BLaER1 treated with 17β-estradiol and CSF1 and Interleukin-3, amounts not matched to agents 10 nM and 100 nM (cell line): Measurements from ENCODE around the gene OR2W1.

Source experiments
- H3K27ac ChIP-seq, 11 experiments: shearing (Covaris generic); formaldehyde crosslinking; 2 replicates each; pipeline ENCODE4 v1.8.1; 2022
- H3K27me3 ChIP-seq, 11 experiments: shearing (Covaris generic); formaldehyde crosslinking; 2 replicates each; pipeline ENCODE4 v1.8.1; 2022
- H3K36me3 ChIP-seq, 11 experiments: shearing (Covaris generic); formaldehyde crosslinking; 2 replicates each; pipeline ENCODE4 v1.8.1; 2022
- H3K4me1 ChIP-seq, 10 experiments: shearing (Covaris generic); formaldehyde crosslinking; 2 replicates each; pipeline ENCODE4 v1.8.1; 2022
- H3K4me2 ChIP-seq, 11 experiments: shearing (Covaris generic); formaldehyde crosslinking; 2 replicates each; pipeline ENCODE4 v1.8.1; 2022
- H3K4me3 ChIP-seq, 10 experiments: shearing (Covaris generic); formaldehyde crosslinking; 2 replicates each; pipeline ENCODE4 v1.8.1; 2022
- H3K9ac ChIP-seq, 11 experiments: shearing (Covaris generic); formaldehyde crosslinking; 2 replicates each; pipeline ENCODE4 v1.8.1; 2022
- H3K9me3 ChIP-seq, 11 experiments: shearing (Covaris generic); formaldehyde crosslinking; replicated peaks in 1 of 11; 2 replicates each; pipeline ENCODE4 v1.8.1; 2022
- H4K20me1 ChIP-seq, 11 experiments: shearing (Covaris generic); formaldehyde crosslinking; 2 replicates each; pipeline ENCODE4 v1.8.1; 2022
- Cebpa-rat ChIP-seq, 11 experiments: shearing (Covaris generic); IDR thresholded peaks; 2 replicates each; pipeline ENCODE4 v1.8.1; 2022

Gene OR2W1

GRCh38 chr6:29025927-29026585 lies 18.9 kb downstream of the OR2W1 start:
- Histone ChIP-seq H3K4me1 (no peaks in the 10 kb centered on the region), H3K4me2 (no peak overlapping the region), H4K20me1 (no peaks in the 10 kb centered on the region), H3K4me3 (no peak overlapping the region), H3K27me3 (no peaks in the 10 kb centered on the region), H3K27ac (no peak overlapping the region), H3K9me3 (peaks cover 0 to 11% (median 0%) of the 10 kb centered on the region in 11 experiments; a peak in 5 of 22 replicates), H3K9ac (no peak overlapping the region), H3K36me3 (no peaks in the 10 kb centered on the region)
- no peak for TF ChIP-seq Cebpa-rat (IDR thresholded peaks at IDR 0.05)

GRCh38 chr6:29021434-29021833 lies 23.5 kb downstream of the OR2W1 start:
- Histone ChIP-seq H3K9ac (no peak overlapping the region), H3K4me1 (peaks cover 0 to 2% (median 0%) of the 10 kb centered on the region in 10 experiments; a peak in 2 of 20 replicates), H3K4me3 (no peak overlapping the region), H3K27me3 (no peaks in the 10 kb centered on the region), H3K9me3 (peaks cover 0 to 11% (median 0%) of the 10 kb centered on the region in 11 experiments; a peak in 5 of 22 replicates), H3K27ac (no peak overlapping the region), H3K36me3 (no peaks in the 10 kb centered on the region), H3K4me2 (no peak overlapping the region), H4K20me1 (no peaks in the 10 kb centered on the region)
- TF ChIP-seq Cebpa-rat (IDR thresholded peaks at IDR 0.05): no peak

GRCh38 chr6:29019629-29020028 lies 25.3 kb downstream of the OR2W1 start:
- Histone ChIP-seq H4K20me1 (no peaks in the 10 kb centered on the region), H3K27me3 (no peaks in the 10 kb centered on the region), H3K9ac (no peak overlapping the region), H3K4me1 (peaks cover 0 to 6% (median 0%) of the 10 kb centered on the region in 10 experiments; a peak in 2 of 20 replicates), H3K9me3 (peaks cover 8 to 25% (median 16%) of the 10 kb centered on the region in 11 experiments; a peak in 21 of 22 replicates), H3K36me3 (no peaks in the 10 kb centered on the region), H3K4me3 (no peak overlapping the region), H3K4me2 (no peak overlapping the region), H3K27ac (no peak overlapping the region)
- no peak for TF ChIP-seq Cebpa-rat (IDR thresholded peaks at IDR 0.05)

GRCh38 chr6:29017428-29017802 lies 27.6 kb downstream of the OR2W1 start:
- no peak for TF ChIP-seq Cebpa-rat (IDR thresholded peaks at IDR 0.05)
- H3K27me3 ChIP-seq: 0 out of 22 replicates have a peak, but pooled peaks cover 0 to 3% (median 0%) of the 10 kb centered on the region in 11 experiments
- H4K20me1 ChIP-seq: no peaks in the 10 kb centered on the region
- H3K4me3 ChIP-seq: peak overlapping the region in 7 of 10 experiments; percentile 58 to 73 (median 62); a peak in 10 of 20 replicates
- peak overlapping the region in 1 of 11 experiments; percentile 62; a peak in 1 of 22 replicates for H3K9ac ChIP-seq
- no peak overlapping the region for H3K27ac ChIP-seq
- H3K4me2 ChIP-seq: peak overlapping the region in 9 of 11 experiments; percentile 73 to 95 (median 81); a peak in 16 of 22 replicates
- H3K4me1 ChIP-seq: peaks cover 0 to 6% (median 0%) of the 10 kb centered on the region in 10 experiments; a peak in 2 of 20 replicates
- H3K9me3 ChIP-seq: peaks cover 9 to 28% (median 18%) of the 10 kb centered on the region in 11 experiments; a peak in 21 of 22 replicates
- H3K36me3 ChIP-seq: no peaks in the 10 kb centered on the region

DNA sequence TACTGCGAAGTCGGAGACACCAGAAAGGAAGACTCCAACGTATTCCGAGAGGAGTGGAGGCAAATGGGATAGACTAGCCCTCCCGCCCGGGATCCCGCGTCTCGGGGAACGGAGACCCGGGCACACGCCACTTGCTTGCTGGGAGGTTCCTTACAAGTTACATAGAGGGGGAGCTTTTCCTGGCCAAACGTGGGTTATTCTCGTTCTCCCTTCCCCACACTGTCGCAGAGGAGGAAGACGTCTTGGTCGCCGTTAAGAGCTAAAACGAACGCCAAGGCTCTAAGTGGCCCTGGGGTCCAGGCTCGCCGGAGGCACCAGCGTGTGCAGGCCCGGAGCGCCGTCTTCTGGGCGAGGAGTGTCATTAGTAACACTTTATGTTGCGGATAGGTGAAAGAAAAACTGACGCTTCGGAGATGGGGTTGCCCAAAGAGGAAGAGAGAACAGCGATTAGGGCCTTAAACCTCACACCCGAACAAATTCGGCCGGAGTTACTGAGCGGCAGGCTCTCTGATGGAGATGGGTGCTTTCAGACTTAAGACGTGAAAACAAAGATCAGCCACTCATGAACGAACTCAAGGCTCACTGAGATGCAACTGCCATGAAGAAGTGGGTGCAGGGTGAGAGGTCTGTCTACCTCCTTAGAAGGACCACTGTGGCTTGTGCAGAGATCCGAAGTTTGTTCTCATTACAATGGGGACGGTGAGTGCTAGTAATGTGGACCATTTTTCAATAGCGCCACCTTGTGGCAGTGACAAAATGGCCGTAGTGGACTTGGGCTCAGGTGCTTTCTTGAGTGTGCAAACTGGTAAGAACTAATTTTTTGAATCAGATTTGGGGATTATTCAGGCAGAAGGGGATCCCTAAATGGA lies 28.2 kb downstream of the OR2W1 start:
- Histone ChIP-seq H4K20me1 (no peaks in the 10 kb centered on the region), H3K9me3 (peaks cover 9 to 23% (median 18%) of the 10 kb centered on the region in 11 experiments; a peak in 21 of 22 replicates), H3K27me3 (peaks cover 0 to 7% (median 0%) of the 10 kb centered on the region in 11 experiments; a peak in 6 of 22 replicates), H3K36me3 (no peaks in the 10 kb centered on the region), H3K9ac (peak overlapping the region; percentile 11 to 73 (median 58); a peak in 18 of 22 replicates), H3K27ac (peak overlapping the region in 4 of 11 experiments; percentile 2 to 38 (median 28); a peak in 4 of 22 replicates), H3K4me1 (peaks cover 0 to 6% (median under 1%) of the 10 kb centered on the region in 10 experiments; a peak in 2 of 20 replicates), H3K4me3 (peak overlapping the region; percentile 54 to 73 (median 62)), H3K4me2 (peak overlapping the region; percentile 73 to 95 (median 83))
- TF ChIP-seq Cebpa-rat (IDR thresholded peaks at IDR 0.05): no peak

GRCh38 chr6:29014729-29015608 lies 30.0 kb downstream of the OR2W1 start:
- H3K9me3 ChIP-seq: peaks cover 9 to 23% (median 17%) of the 10 kb centered on the region in 11 experiments; a peak in 21 of 22 replicates
- no peaks in the 10 kb centered on the region for H3K36me3 ChIP-seq
- no peak overlapping the region for H3K9ac ChIP-seq
- peaks cover 0 to 11% (median 4%) of the 10 kb centered on the region in 10 experiments; a peak in 2 of 20 replicates for H3K4me1 ChIP-seq
- no peak overlapping the region for H3K4me2 ChIP-seq
- H3K4me3 ChIP-seq: peak overlapping the region in 2 of 10 experiments; percentile 6 to 9; a peak in 1 of 20 replicates
- H3K27ac ChIP-seq: no peak overlapping the region
- peaks cover 0 to 9% (median 5%) of the 10 kb centered on the region in 11 experiments; a peak in 10 of 22 replicates for H3K27me3 ChIP-seq
- no peak for TF ChIP-seq Cebpa-rat (IDR thresholded peaks at IDR 0.05)
- no peaks in the 10 kb centered on the region for H4K20me1 ChIP-seq

DNA sequence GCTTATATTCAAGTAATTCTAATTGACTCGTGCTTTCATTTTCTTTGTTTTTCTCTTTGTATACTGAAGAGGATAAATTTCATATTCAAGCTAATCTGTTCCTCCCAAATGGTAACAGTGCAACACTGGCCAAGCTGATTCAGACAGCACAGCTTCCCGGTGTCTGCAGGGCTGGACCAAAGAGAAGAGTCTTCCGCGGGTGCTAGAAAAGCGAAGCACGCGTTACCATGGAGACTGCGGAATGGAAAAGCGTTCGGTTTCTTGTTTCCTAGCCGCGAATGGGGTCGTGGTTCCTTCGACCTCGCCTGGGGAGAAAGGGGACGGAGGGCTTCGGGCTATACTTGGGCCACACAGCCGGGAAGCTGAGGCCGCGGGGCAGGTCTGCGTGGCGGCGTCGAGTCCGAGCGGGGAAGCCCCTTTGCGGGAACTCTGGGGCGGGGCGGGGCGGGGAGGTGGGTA lies 33.7 kb downstream of the OR2W1 start:
- H3K36me3 ChIP-seq: no peaks in the 10 kb centered on the region
- H4K20me1 ChIP-seq: no peaks in the 10 kb centered on the region
- no peak for TF ChIP-seq Cebpa-rat (IDR thresholded peaks at IDR 0.05)
- peak overlapping the region; percentile 51 to 87 (median 76) for H3K4me2 ChIP-seq
- peak overlapping the region in 9 of 11 experiments; percentile 25 to 66 (median 56); a peak in 11 of 22 replicates for H3K9ac ChIP-seq
- peaks cover 9 to 23% (median 17%) of the 10 kb centered on the region in 11 experiments; a peak in 21 of 22 replicates for H3K9me3 ChIP-seq
- peak overlapping the region; percentile 48 to 71 (median 60) for H3K4me3 ChIP-seq
- peaks cover 0 to 9% (median 5%) of the 10 kb centered on the region in 11 experiments; a peak in 10 of 22 replicates for H3K27me3 ChIP-seq
- H3K27ac ChIP-seq: peak overlapping the region in 1 of 11 experiments; percentile 30; a peak in 2 of 22 replicates
- H3K4me1 ChIP-seq: peaks cover 0 to 8% (median 3%) of the 10 kb centered on the region in 10 experiments; a peak in 2 of 20 replicates

GRCh38 chr6:29009358-29009757 lies 35.6 kb downstream of the OR2W1 start:
- no peaks in the 10 kb centered on the region for H4K20me1 ChIP-seq
- H3K4me1 ChIP-seq: peaks cover 0 to 5% (median 3%) of the 10 kb centered on the region in 10 experiments; a peak in 1 of 20 replicates
- no peak overlapping the region for H3K27ac ChIP-seq
- TF ChIP-seq Cebpa-rat (IDR thresholded peaks at IDR 0.05): no peak
- H3K4me2 ChIP-seq: no peak overlapping the region
- H3K9ac ChIP-seq: no peak overlapping the region
- peaks cover 0 to 15% (median 6%) of the 10 kb centered on the region in 11 experiments; a peak in 15 of 22 replicates for H3K9me3 ChIP-seq
- H3K4me3 ChIP-seq: no peak overlapping the region
- peaks cover 0 to 13% (median 7%) of the 10 kb centered on the region in 11 experiments; a peak in 12 of 22 replicates for H3K27me3 ChIP-seq
- no peaks in the 10 kb centered on the region for H3K36me3 ChIP-seq
